DND-41 (cell line): ENCODE measurements around the gene STIMATE.

Experiments used
- ATAC-seq: fragments of 200-7000 bp; cut with Tn5 transposase; 3 replicates; pipeline ENCODE4 v1.9.1; 2021; ENCODE audit warnings: low read depth; ENCODE audit not compliant: insufficient read depth
- DNase-seq: peaks from one replicate; pipeline ENCODE4 v3.0.0-alpha.2; 2020
- H2AFZ ChIP-seq: 2 replicates; pipeline ENCODE4 v1.6.0; 2012; ENCODE audit warnings: low read depth, low read length
- H3K27ac ChIP-seq: 2 replicates; pipeline ENCODE4 v1.5.1; 2012; ENCODE audit warnings: low read length, inconsistent platforms
- H3K27me3 ChIP-seq: fragments of 200-600 bp; sonication (generic); 2 replicates; pipeline ENCODE4 v1.6.0; 2012; ENCODE audit warnings: low read length, mild to moderate bottlenecking, inconsistent platforms; ENCODE audit not compliant: insufficient read depth, poor library complexity
- H3K36me3 ChIP-seq: 2 replicates; pipeline ENCODE4 v1.5.1; 2012; ENCODE audit warnings: low read length, inconsistent platforms; ENCODE audit not compliant: insufficient read depth
- H3K4me1 ChIP-seq: 2 replicates; pipeline ENCODE4 v1.5.1; 2012; ENCODE audit warnings: mild to moderate bottlenecking, low read length; ENCODE audit not compliant: insufficient read depth
- H3K4me2 ChIP-seq: 2 replicates; pipeline ENCODE4 v1.6.0; 2012; ENCODE audit warnings: mild to moderate bottlenecking, moderate library complexity, low read length, inconsistent platforms; ENCODE audit not compliant: insufficient read depth
- H3K4me3 ChIP-seq, 2 experiments: fragments of 200-600 bp in 1 of 2; shearing (Covaris generic) in 1 of 2; 2 replicates each; pipeline ENCODE4 v1.5.1; 2012 to 2016; ENCODE audit warnings: inconsistent platforms in 2 of 2, low read length in 2 of 2, mild to moderate bottlenecking in 2 of 2, low read depth in 1 of 2, moderate library complexity in 1 of 2
- H3K79me2 ChIP-seq: 2 replicates; pipeline ENCODE4 v1.6.0; 2012; ENCODE audit warnings: low read length, inconsistent platforms; ENCODE audit not compliant: insufficient read depth
- H3K9ac ChIP-seq: 2 replicates; pipeline ENCODE4 v1.6.0; 2012; ENCODE audit warnings: low read depth, mild to moderate bottlenecking, inconsistent platforms, low read length, moderate library complexity
- H3K9me3 ChIP-seq: 2 replicates; pipeline ENCODE4 v1.5.1; 2012; ENCODE audit warnings: low read length, moderate library complexity, mild to moderate bottlenecking, inconsistent platforms; ENCODE audit not compliant: insufficient read depth, severe bottlenecking
- H4K20me1 ChIP-seq: 2 replicates; pipeline ENCODE4 v1.6.0; 2012; ENCODE audit warnings: low read length; ENCODE audit not compliant: insufficient read depth
- CTCF ChIP-seq: IDR thresholded peaks from 2 replicates; pipeline ENCODE4 v1.5.1; 2012; ENCODE audit warnings: borderline replicate concordance, low read length, moderate library complexity, mild to moderate bottlenecking; ENCODE audit not compliant: poor library complexity, severe bottlenecking; ENCODE audit errors: extremely low read depth
- EZH2 ChIP-seq: IDR thresholded peaks from 3 replicates; pipeline ENCODE4 v1.6.1; 2012; ENCODE audit warnings: borderline replicate concordance, low read depth, mild to moderate bottlenecking, moderate library complexity, low read length, inconsistent platforms; ENCODE audit not compliant: severe bottlenecking

The STIMATE gene

GRCh38 chr3:52907497-52907896, 10.1 kb upstream of the STIMATE start:
- DNase-seq (no peak), ATAC-seq (no peak)
- Histone ChIP-seq H3K27ac (no peak overlapping the region), H3K4me3 (no peak overlapping the region), H2AFZ (no peak overlapping the region), H3K4me1 (no peaks in the 10 kb centered on the region), H3K27me3 (no peaks in the 10 kb centered on the region), H4K20me1 (no peaks in the 10 kb centered on the region), H3K9me3 (no peaks in the 10 kb centered on the region), H3K4me2 (no peak overlapping the region), H3K9ac (no peak overlapping the region), H3K36me3 (peaks cover 91% of the 10 kb centered on the region), H3K79me2 (no peaks in the 10 kb centered on the region)
- TF ChIP-seq CTCF, result peak; percentile 16
- TF ChIP-seq EZH2, result no peak

GRCh38 chr3:52904552-52904951, 7.2 kb upstream of the STIMATE start:
- Histone ChIP-seq H3K27me3 (no peaks in the 10 kb centered on the region), H3K27ac (no peak overlapping the region), H2AFZ (no peak overlapping the region), H3K4me3 (no peak overlapping the region), H3K4me2 (no peak overlapping the region), H3K79me2 (no peaks in the 10 kb centered on the region), H3K9me3 (no peaks in the 10 kb centered on the region), H3K9ac (no peak overlapping the region), H3K4me1 (no peaks in the 10 kb centered on the region), H3K36me3 (peaks cover 72% of the 10 kb centered on the region), H4K20me1 (no peaks in the 10 kb centered on the region)
- ATAC-seq (no peak), DNase-seq (no peak)
- TF ChIP-seq CTCF (no peak), EZH2 (no peak)

- H3K9ac ChIP-seq, result no peak overlapping the region
- H3K4me3 ChIP-seq, result no peak overlapping the region
- ATAC-seq (no peak), DNase-seq (no peak)
- H3K79me2 ChIP-seq, result no peaks in the 10 kb centered on the region
- no peaks in the 10 kb centered on the region for H3K4me1 ChIP-seq
- H3K27me3 ChIP-seq, result no peaks in the 10 kb centered on the region
- H4K20me1 ChIP-seq, result no peaks in the 10 kb centered on the region
- H3K4me2 ChIP-seq, result no peak overlapping the region
- no peak for TF ChIP-seq EZH2
- TF ChIP-seq CTCF, result no peak
- peaks cover 66% of the 10 kb centered on the region for H3K36me3 ChIP-seq
- no peak overlapping the region for H3K27ac ChIP-seq
- H2AFZ ChIP-seq, result no peak overlapping the region
- H3K9me3 ChIP-seq, result no peaks in the 10 kb centered on the region
Observed at GRCh38 chr3:52904000-52904399, 6.7 kb upstream of the STIMATE start.

- peaks cover 30% of the 10 kb centered on the region for H3K4me1 ChIP-seq
- peak overlapping the region; percentile 90 for H3K4me2 ChIP-seq
- ATAC-seq (no peak), DNase-seq (peak; percentile 18)
- H3K9ac ChIP-seq, result peak overlapping the region; percentile 70
- H3K27me3 ChIP-seq, result no peaks in the 10 kb centered on the region
- peaks cover 7% of the 10 kb centered on the region; the same call in 1 of the 2 replicates for H3K36me3 ChIP-seq
- H3K79me2 ChIP-seq, result peaks cover 28% of the 10 kb centered on the region
- no peak for TF ChIP-seq EZH2
- TF ChIP-seq CTCF, result no peak
- peak overlapping the region; percentile 79 for H2AFZ ChIP-seq
- peak overlapping the region; percentile 45 for H3K27ac ChIP-seq
- H3K9me3 ChIP-seq, result no peaks in the 10 kb centered on the region
- peak overlapping the region; percentile 37 to 70; a peak in 3 of 4 replicates for H3K4me3 ChIP-seq
- H4K20me1 ChIP-seq, result peaks cover 6% of the 10 kb centered on the region; the same call in 1 of the 2 replicates
Observed at GRCh38 chr3:52896613-52897012, 735 bp downstream of the STIMATE start.
